HG03095 (cell line): ENCODE results near the gene OBI1.

Source experiments
- ATAC-seq: cut with Tn5 transposase; IDR thresholded peaks from one replicate; pipeline ENCODE4 v1.9.1; 2021; ENCODE audit warnings: moderate library complexity; ENCODE audit not compliant: unreplicated experiment

OBI1 gene

GRCh38 chr13:78658630-78659449, at the start of gene OBI1:
TSS of gene OBI1 (minus strand) at chr13:78659155. CDS start at chr13:78659120, 35 bp downstream.
- ATAC-seq, result peak; percentile 73

GRCh38 chr13:78701383-78701782, 42.4 kb upstream of the OBI1 start:
- no peak for ATAC-seq

- ATAC-seq, result no peak
Measured at GRCh38 chr13:78700121-78700910, 41.4 kb upstream of the OBI1 start.

- ATAC-seq, result no peak
Measured at GRCh38 chr13:78689011-78689410, 30.1 kb upstream of the OBI1 start.

GRCh38 chr13:78686461-78686860, 27.5 kb upstream of the OBI1 start:
- no peak for ATAC-seq

GRCh38 chr13:78680576-78681350, 21.8 kb upstream of the OBI1 start:
- ATAC-seq, result no peak

GRCh38 chr13:78680115-78680561, 21.2 kb upstream of the OBI1 start:
- no peak for ATAC-seq

- no peak for ATAC-seq
Measured at GRCh38 chr13:78679329-78679728, 20.4 kb upstream of the OBI1 start.

- ATAC-seq, result no peak
Measured at GRCh38 chr13:78675112-78675511, 16.2 kb upstream of the OBI1 start.

GRCh38 chr13:78674638-78675037, 15.7 kb upstream of the OBI1 start:
- no peak for ATAC-seq

GRCh38 chr13:78662467-78662866, 3.5 kb upstream of the OBI1 start:
- peak; percentile 30 for ATAC-seq

GRCh38 chr13:78660495-78660857, 1.5 kb upstream of the OBI1 start:
- ATAC-seq, result no peak

GRCh38 chr13:78659732-78660494, 958 bp upstream of the OBI1 start:
- no peak for ATAC-seq

- no peak for ATAC-seq
Measured at GRCh38 chr13:78659450-78659730, 435 bp upstream of the OBI1 start.

GRCh38 chr13:78657699-78658629, 991 bp downstream of the OBI1 start:
- ATAC-seq, result peak; percentile 30

- no peak for ATAC-seq
Measured at GRCh38 chr13:78655906-78656305, 3.0 kb downstream of the OBI1 start.

- ATAC-seq, result no peak
Measured at GRCh38 chr13:78655007-78655406, 3.9 kb downstream of the OBI1 start.

- no peak for ATAC-seq
Measured at GRCh38 chr13:78652651-78653050, 6.3 kb downstream of the OBI1 start.

GRCh38 chr13:78650717-78651083, 8.3 kb downstream of the OBI1 start:
- ATAC-seq, result no peak
